OCI-LY1 (cell line): ENCODE measurements around the gene OR10P1.

ENCODE experiments used
- EZH2 ChIP-seq: fragments of 200-600 bp; sonication (generic), shearing (Covaris generic); IDR thresholded peaks from 2 replicates; pipeline ENCODE4 v1.8.0; 2017; ENCODE audit warnings: borderline replicate concordance, mixed run types, mild to moderate bottlenecking, antibody characterized with exemption, low read length, moderate library complexity, mixed read lengths
- TF ChIP-seq, protein P1 (sequence below): fragments of 200-600 bp; sonication (generic), shearing (Covaris generic); IDR thresholded peaks from 2 replicates; pipeline ENCODE4 v1.5.1; 2017; ENCODE audit warnings: mild to moderate bottlenecking, antibody characterized with exemption, low read length, moderate library complexity, mixed read lengths

GRCh38 chr12:55686366-55687010 lies 49.8 kb downstream of the OR10P1 start:
- TF ChIP-seq, protein P1, sequence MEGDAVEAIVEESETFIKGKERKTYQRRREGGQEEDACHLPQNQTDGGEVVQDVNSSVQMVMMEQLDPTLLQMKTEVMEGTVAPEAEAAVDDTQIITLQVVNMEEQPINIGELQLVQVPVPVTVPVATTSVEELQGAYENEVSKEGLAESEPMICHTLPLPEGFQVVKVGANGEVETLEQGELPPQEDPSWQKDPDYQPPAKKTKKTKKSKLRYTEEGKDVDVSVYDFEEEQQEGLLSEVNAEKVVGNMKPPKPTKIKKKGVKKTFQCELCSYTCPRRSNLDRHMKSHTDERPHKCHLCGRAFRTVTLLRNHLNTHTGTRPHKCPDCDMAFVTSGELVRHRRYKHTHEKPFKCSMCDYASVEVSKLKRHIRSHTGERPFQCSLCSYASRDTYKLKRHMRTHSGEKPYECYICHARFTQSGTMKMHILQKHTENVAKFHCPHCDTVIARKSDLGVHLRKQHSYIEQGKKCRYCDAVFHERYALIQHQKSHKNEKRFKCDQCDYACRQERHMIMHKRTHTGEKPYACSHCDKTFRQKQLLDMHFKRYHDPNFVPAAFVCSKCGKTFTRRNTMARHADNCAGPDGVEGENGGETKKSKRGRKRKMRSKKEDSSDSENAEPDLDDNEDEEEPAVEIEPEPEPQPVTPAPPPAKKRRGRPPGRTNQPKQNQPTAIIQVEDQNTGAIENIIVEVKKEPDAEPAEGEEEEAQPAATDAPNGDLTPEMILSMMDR = no peak
- TF ChIP-seq EZH2 = no peak
